Measurements from ENCODE around the gene CAND2. TPM values are rescaled to one million over a fixed set of nuclear protein-coding genes. Genes with fewer than 3 reads are reported as not detected.

The CAND2 gene
- polyA plus RNA-seq, 1 donor from 2014 or later, result 17.3 TPM

- no peaks in the 10 kb centered on the region for H3K36me3 ChIP-seq (ENCODE audit: insufficient read depth, low read length)
- H3K79me2 ChIP-seq (replicated peaks; ENCODE audit: insufficient read depth, low read length), result no peaks in the 10 kb centered on the region
- H4K20me1 ChIP-seq (ENCODE audit: insufficient read depth), result no peaks in the 10 kb centered on the region
- no peak overlapping the region for H3K4me3 ChIP-seq (ENCODE audit: low read length)
- H3F3A ChIP-seq (ENCODE audit: insufficient read depth, low read length, poor library complexity, severe bottlenecking), result no peaks in the 10 kb centered on the region
- no peak overlapping the region for H3K9ac ChIP-seq (ENCODE audit: low read length)
- no peak for TF ChIP-seq REST (IDR thresholded peaks at IDR 0.05; ENCODE audit: borderline replicate concordance)
- no peak for TF ChIP-seq RAD21 (conservative IDR thresholded peaks at IDR 0.05)
- TF ChIP-seq TAF1 (IDR thresholded peaks at IDR 0.05; ENCODE audit: low read depth), result no peak
- TF ChIP-seq POLR2AphosphoS5 (IDR thresholded peaks at IDR 0.05), result no peak
- TF ChIP-seq CTCF (IDR thresholded peaks at IDR 0.05; ENCODE audit: poor library complexity, severe bottlenecking), result no peak
- TF ChIP-seq SMC3 (conservative IDR thresholded peaks at IDR 0.05; ENCODE audit: poor library complexity), result no peak
- no peak for TF ChIP-seq MXI1 (conservative IDR thresholded peaks at IDR 0.05; ENCODE audit: poor library complexity, severe bottlenecking)
- TF ChIP-seq EP300 (conservative IDR thresholded peaks at IDR 0.05; ENCODE audit: poor library complexity, severe bottlenecking), result no peak
- no peak for TF ChIP-seq EZH2 (IDR thresholded peaks at IDR 0.05; ENCODE audit: borderline replicate concordance, insufficient read depth, low read length, poor library complexity, severe bottlenecking)
- H3K9me2 ChIP-seq (ENCODE audit: insufficient read depth, low read length), result no peaks in the 10 kb centered on the region
- no peak overlapping the region for H3K27ac ChIP-seq (ENCODE audit: low read length)
- no peak overlapping the region for H3K4me2 ChIP-seq (ENCODE audit: low read length)
- no peaks in the 10 kb centered on the region for H3K9me3 ChIP-seq (ENCODE audit: low read length)
- no peaks in the 10 kb centered on the region for H3K27me3 ChIP-seq (ENCODE audit: insufficient read depth, low read depth, low read length)
- H2AFZ ChIP-seq (ENCODE audit: low read depth, low read length), result no peak overlapping the region
Measured at GRCh38 chr3:12816521-12817342, 20.3 kb downstream of the CAND2 start.

DNA sequence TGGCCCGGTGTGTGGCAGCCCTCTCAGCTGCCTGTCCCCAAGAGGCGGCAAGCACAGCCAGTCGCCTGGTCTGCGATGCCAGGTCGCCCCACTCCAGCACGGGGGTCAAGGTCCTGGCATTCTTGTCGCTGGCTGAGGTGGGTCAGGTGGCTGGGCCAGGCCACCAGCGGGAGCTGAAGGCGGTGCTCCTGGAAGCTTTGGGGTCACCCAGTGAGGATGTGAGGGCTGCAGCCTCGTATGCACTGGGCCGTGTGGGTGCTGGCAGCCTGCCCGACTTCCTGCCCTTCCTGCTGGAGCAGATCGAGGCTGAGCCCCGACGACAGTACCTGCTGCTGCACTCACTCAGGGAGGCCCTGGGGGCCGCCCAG lies 20.8 kb downstream of the CAND2 start:
- H4K20me1 ChIP-seq (ENCODE audit: insufficient read depth), result no peaks in the 10 kb centered on the region
- no peaks in the 10 kb centered on the region for H3F3A ChIP-seq (ENCODE audit: insufficient read depth, low read length, poor library complexity, severe bottlenecking)
- H3K9me3 ChIP-seq (ENCODE audit: low read length), result no peaks in the 10 kb centered on the region
- H3K27me3 ChIP-seq (ENCODE audit: insufficient read depth, low read depth, low read length), result no peaks in the 10 kb centered on the region
- no peak overlapping the region for H3K27ac ChIP-seq (ENCODE audit: low read length)
- no peaks in the 10 kb centered on the region for H3K79me2 ChIP-seq (replicated peaks; ENCODE audit: insufficient read depth, low read length)
- no peak overlapping the region for H3K4me2 ChIP-seq (ENCODE audit: low read length)
- H2AFZ ChIP-seq (ENCODE audit: low read depth, low read length), result no peak overlapping the region
- TF ChIP-seq REST (IDR thresholded peaks at IDR 0.05; ENCODE audit: borderline replicate concordance) (no peak), EP300 (conservative IDR thresholded peaks at IDR 0.05; ENCODE audit: poor library complexity, severe bottlenecking) (no peak), MXI1 (conservative IDR thresholded peaks at IDR 0.05; ENCODE audit: poor library complexity, severe bottlenecking) (no peak), TAF1 (IDR thresholded peaks at IDR 0.05; ENCODE audit: low read depth) (no peak), POLR2AphosphoS5 (IDR thresholded peaks at IDR 0.05) (no peak), EZH2 (IDR thresholded peaks at IDR 0.05; ENCODE audit: borderline replicate concordance, insufficient read depth, low read length, poor library complexity, severe bottlenecking) (no peak), CTCF (IDR thresholded peaks at IDR 0.05; ENCODE audit: poor library complexity, severe bottlenecking) (no peak), RAD21 (conservative IDR thresholded peaks at IDR 0.05) (no peak), SMC3 (conservative IDR thresholded peaks at IDR 0.05; ENCODE audit: poor library complexity) (no peak)
- no peaks in the 10 kb centered on the region for H3K9me2 ChIP-seq (ENCODE audit: insufficient read depth, low read length)
- H3K9ac ChIP-seq (ENCODE audit: low read length), result no peak overlapping the region
- no peaks in the 10 kb centered on the region for H3K36me3 ChIP-seq (ENCODE audit: insufficient read depth, low read length)
- no peak overlapping the region for H3K4me3 ChIP-seq (ENCODE audit: low read length)

Measured in neural cell (in vitro differentiated cells).